NCI-H446 treated with DMSO at 0.1 percent for 48 hours (cell line): ENCODE data around the gene ARHGAP1.

Experiments
- DNase-seq: peaks from one replicate; lab custom pipeline; 2025; lab: John Stamatoyannopoulos, UW

Gene ARHGAP1

GRCh38 chr11:46640036-46640788, 60.2 kb downstream of the ARHGAP1 start:
- no peak for DNase-seq

DNA sequence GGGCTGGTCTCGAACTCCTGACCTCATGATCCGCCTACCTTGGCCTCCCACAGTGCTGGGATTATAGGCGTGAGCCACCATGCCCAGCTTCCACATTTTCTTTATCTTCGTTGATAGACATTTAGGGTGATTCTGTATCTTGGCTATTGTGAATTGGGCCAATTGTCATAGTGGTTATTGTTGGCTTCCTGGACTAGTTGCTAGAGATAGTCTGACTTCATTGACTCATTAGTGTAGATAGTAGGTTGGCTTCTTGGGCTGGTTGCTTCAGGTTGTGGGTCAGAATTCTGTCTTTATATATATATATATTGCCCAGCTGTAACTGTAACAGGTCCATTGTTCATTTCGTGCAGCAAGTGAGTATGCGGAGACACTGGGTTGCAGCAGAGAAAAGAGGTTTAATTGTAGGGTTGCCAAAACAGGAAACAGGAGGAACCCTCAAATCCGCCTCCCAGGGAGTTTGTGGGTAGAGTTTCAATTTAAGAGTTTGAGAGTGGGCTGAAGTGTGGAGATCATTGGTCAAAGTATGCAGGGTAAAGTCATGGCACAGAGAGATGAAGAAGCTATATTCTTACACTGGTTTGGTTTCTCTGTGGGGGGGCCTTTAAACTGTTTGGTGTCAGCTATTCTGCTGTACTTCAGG, 61.1 kb downstream of the ARHGAP1 start:
- DNase-seq, result no peak

DNA sequence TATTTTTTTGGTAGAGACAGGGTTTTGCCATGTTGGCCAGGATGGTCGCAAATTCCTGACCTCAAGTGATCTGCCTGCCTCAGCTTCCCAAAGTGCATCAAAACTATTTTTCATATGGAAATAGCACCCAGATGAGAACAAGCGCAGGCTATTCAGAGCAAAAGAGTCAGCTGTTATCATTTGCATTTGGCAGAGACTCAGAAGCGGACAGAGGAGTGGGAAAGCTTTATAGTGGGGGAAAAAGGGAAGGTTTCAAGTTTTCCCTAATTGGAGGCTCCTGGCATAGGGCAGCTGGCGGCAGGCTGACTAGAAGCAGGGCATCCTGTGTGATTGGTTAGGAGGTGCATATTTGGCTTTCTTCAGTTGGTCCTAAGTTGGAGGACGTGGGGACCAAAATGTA, 62.9 kb downstream of the ARHGAP1 start:
- no peak for DNase-seq

- no peak for DNase-seq
These were observed 64.8 kb downstream of the ARHGAP1 start for GRCh38 chr11:46635557-46636139.

DNA sequence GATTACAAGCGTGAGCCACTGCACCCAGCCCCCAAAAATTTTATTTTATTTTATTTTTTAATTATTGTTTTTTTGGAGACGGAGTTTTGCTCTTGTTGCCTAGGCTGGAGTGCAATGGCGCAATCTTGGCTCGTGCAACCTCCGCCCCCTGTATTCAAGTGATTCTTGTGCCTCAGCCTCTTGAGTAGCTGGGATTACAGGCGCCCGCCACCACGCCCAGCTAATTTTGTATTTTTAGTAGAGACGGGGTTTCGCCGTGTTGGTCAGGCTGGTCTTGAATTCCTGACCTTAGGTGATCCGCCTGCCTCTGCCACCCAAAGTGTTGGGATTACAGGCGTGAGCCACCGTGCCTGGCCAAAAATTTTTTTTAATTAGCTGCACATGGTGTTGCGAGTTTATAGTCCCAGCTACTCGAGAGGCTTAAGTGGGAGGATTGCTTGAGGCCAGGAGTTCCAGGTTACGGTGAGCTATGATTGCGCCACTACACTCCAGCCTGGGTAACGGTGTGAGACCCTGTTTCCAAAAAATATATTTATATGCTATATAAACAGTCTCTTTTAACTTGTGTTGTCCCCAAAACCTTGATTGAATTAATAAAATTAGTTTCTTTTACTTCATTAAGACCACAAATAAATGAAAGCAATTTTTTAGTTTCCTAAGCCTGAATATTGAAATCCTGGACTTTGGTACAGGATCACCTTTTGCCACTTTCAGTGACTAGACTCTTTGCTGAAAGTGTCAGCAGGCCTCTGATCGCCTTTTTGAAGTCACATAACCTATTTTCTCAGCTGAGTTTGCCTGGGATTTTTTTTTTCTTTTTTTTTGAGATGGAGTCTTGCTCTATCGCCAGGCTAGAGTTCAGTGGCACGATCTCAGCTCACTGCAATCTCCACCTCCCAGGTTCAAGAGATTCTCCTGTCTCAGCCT, 66.9 kb downstream of the ARHGAP1 start:
- no peak for DNase-seq

- DNase-seq, result no peak
These were observed 67.9 kb downstream of the ARHGAP1 start for GRCh38 chr11:46632502-46632901.

DNA sequence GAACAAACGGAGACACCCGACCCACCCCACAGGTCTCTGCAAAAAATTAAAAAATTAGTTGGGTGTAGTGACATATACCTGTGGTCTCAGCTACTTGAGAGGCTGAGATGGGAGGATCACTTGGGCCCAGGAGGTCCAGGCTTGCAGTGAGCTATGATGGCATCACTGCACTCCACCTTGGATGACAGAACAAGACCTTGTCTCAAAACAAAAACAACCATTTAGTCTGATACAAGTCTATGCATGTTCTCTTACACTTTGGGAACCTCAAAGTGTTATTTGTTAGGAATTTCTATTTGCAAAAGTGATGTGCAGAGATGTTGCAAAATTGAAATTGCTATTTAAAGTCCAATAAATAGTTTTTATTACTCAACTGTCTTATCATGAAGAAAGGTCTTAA, 68.7 kb downstream of the ARHGAP1 start:
- DNase-seq, result no peak

GRCh38 chr11:46630237-46630636, 70.2 kb downstream of the ARHGAP1 start:
- no peak for DNase-seq

DNA sequence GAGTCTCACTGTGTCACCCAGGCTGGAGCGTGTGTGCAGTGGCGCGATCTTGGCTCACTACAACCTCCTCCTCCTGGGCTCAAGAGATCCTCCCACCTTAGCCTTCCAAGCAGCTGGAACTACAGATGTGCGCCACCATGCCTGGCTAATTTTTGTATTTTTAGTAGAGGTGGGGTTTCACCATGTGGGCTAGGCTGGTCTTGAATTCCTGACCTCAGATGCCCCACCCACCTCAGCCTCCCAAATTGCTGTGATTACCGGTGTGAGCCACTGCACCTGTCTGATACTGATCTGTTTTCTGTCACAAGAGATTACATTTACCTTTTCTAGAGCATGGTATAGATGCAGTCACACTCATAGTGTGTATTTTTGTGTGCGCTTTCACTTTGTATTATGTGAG, 71.5 kb downstream of the ARHGAP1 start:
- no peak for DNase-seq
